Pancreas (tissue), 10 donors: Measurements from ENCODE around the gene SMIM26. TPM values are rescaled to one million over a fixed set of nuclear protein-coding genes. Genes with fewer than 3 reads are reported as not detected.

ENCODE experiments used
- ATAC-seq, 4 donors: fragments of 200-7000 bp; cut with Tn5 transposase; one replicate each; pipeline versions ENCODE4 v1.8.0 to v1.9.1; 2020; ENCODE audit warnings: mild to moderate bottlenecking in 4 of 4, moderate library complexity in 4 of 4
- DNase-seq, 6 donors: peaks; one replicate each; pipeline ENCODE4 v3.0.0-alpha.2; 2020
- FAIRE-seq: peaks from 2 replicates; lab custom pipeline; 2012; peaks lifted over from hg19 to GRCh38; lab: Jason Lieb, UNC
- H3K27ac ChIP-seq, 4 donors: fragments of 200-600 bp; sonication (generic); 1 replicate in 3 of 4; 2 replicates in 1 of 4; pipeline versions ENCODE4 v1.5.0 to v1.8.0; 2020
- H3K27me3 ChIP-seq, 4 donors: fragments of 200-600 bp; one replicate each; pipeline ENCODE4 v1.8.0; 2021
- H3K36me3 ChIP-seq, 3 donors: fragments of 200-600 bp; sonication (generic) in 1 of 3; one replicate each; pipeline versions ENCODE4 v1.5.0 to v1.8.0; 2020 to 2021
- H3K4me1 ChIP-seq, 3 donors: fragments of 200-600 bp; one replicate each; pipeline ENCODE4 v1.8.0; 2021
- H3K4me3 ChIP-seq, 4 donors: fragments of 200-600 bp; sonication (generic) in 2 of 4; one replicate each; pipeline versions ENCODE4 v1.5.0 to v1.8.0; 2020 to 2021
- H3K9me3 ChIP-seq, 4 donors: fragments of 200-600 bp; one replicate each; pipeline ENCODE4 v1.8.0; 2021
- WGBS, 2 donors: extraction: QIAGEN DNeasy Blood & Tissue Kit; methylation state at CpG; one replicate each; pipeline ENCODE4 v1.1.7; 2013; 5-methylcytosine and 5-hydroxymethylcytosine counted together
- intact Hi-C, 3 donors: fragments of 100-400 bp; cut with DNase I; formaldehyde crosslinking; loops; one replicate each; pipeline versions ENCODE4 v1.11.1 to v1.14.2; 2022
- polyA plus RNA-seq, 2 donors: library from polyadenylated mRNA; stranded (reverse); fragments of 200-250 nt; gene quantifications; one replicate each; pipeline ENCODE4 v1.2.3, GENCODE V29; 2013
- total RNA-seq, 6 donors: library from RNA; stranded (reverse); fragmentation: NEBNext Ultra II Directional in 4 of 6; extraction: Animal tissue kit (Norgen Biotek cat#: 25700) in 4 of 6; gene quantifications; one replicate each; pipeline versions ENCODE4 v1.2.1 to v1.2.4, GENCODE V29; 2021 to 2023
- TF ChIP-seq, protein P1 (sequence below), 4 donors: fragments of 200-600 bp; sonication (generic) in 3 of 4; IDR thresholded peaks; one replicate each; pipeline versions ENCODE4 v1.5.0 to v1.8.0; 2021; ENCODE audit warnings: antibody characterized with exemption in 4 of 4
- donor health status: healthy with polysubstance abuse.
- donor health status: DM: no; HTN: no; CAD: no; lungs with moderate emphysema.
- donor health status: DM: no; HTN: no; CAD: no.
- donor health status: control.
- donor health status: control.
- donor health status: Bipolar disorder and iron deficiency.
- donor health status: DM: yes; HTN: yes; CAD: no.
- donor health status: DM: no; HTN: no; CAD: no.
- donor health status: DM: no; HTN: no; CAD: no.
- donor health status: DM: yes; HTN: yes; CAD: no.

Gene SMIM26
- total and polyA plus RNA-seq, 8 donors, result 28.8 to 109 (median 35.7) TPM

DNA sequence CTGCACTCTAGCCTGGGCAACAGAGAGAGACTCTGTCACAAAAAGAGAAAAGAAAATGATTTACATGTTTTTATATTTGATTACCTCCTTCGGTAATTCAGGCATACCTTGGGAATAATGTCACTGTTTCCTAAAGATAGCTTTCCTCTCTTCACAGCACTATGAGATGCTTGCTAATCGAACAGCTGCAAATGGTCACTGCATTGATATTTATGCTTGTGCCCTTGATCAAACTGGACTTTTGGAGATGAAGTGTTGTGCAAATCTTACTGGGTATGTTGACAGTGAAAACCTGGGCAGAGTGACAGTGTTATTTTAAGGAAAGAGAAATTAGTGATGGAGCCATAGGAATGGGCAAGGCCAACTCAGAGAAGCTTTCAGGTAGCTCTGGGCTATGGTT, 39.9 kb upstream of the SMIM26 start:
- Histone ChIP-seq H3K9me3 (no peaks in the 10 kb centered on the region), H3K4me3 (no peak overlapping the region), H3K27me3 (no peaks in the 10 kb centered on the region), H3K4me1 (no peaks in the 10 kb centered on the region), H3K36me3 (peaks cover 5 to 83% (median 38%) of the 10 kb centered on the region in 3 donors), H3K27ac (no peak overlapping the region)
- TF ChIP-seq, protein P1, sequence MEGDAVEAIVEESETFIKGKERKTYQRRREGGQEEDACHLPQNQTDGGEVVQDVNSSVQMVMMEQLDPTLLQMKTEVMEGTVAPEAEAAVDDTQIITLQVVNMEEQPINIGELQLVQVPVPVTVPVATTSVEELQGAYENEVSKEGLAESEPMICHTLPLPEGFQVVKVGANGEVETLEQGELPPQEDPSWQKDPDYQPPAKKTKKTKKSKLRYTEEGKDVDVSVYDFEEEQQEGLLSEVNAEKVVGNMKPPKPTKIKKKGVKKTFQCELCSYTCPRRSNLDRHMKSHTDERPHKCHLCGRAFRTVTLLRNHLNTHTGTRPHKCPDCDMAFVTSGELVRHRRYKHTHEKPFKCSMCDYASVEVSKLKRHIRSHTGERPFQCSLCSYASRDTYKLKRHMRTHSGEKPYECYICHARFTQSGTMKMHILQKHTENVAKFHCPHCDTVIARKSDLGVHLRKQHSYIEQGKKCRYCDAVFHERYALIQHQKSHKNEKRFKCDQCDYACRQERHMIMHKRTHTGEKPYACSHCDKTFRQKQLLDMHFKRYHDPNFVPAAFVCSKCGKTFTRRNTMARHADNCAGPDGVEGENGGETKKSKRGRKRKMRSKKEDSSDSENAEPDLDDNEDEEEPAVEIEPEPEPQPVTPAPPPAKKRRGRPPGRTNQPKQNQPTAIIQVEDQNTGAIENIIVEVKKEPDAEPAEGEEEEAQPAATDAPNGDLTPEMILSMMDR (IDR thresholded peaks at IDR 0.05), result no peak
- WGBS, 2 donors, result 79 to 96% methylated on average over 2 of the region's 2 CpGs
- DNase-seq (no peak), FAIRE-seq (no peak), ATAC-seq (no peak)
- intact Hi-C loops, result no loop called here

DNA sequence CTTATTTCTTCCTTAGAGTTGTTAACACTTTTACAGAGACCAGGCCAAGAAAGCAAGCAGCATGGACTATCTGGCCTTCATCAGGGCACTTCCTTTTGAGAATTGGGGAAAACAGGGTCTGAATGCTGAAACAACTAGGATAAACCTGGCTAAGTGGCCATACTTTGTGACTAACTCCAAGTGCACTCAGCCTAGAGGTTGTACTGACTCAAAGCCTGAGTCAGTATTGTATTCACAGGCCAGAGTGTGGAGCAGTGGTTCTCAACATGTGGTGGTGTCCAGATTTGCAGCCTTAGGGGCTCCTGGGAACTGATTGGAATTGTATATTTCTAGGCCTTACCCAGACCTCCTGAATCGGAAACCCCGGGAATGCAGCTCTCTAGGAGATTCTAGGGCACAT, 39.4 kb upstream of the SMIM26 start:
- intact Hi-C loops, result no loop called here
- FAIRE-seq, result no peak
- Histone ChIP-seq H3K36me3 (peaks cover 5 to 88% (median 42%) of the 10 kb centered on the region in 3 donors), H3K4me1 (no peaks in the 10 kb centered on the region), H3K27me3 (no peaks in the 10 kb centered on the region), H3K27ac (no peak overlapping the region), H3K9me3 (no peaks in the 10 kb centered on the region), H3K4me3 (no peak overlapping the region)
- no peak for DNase-seq
- ATAC-seq, result no peak
- TF ChIP-seq, protein P1 (IDR thresholded peaks at IDR 0.05), result no peak
- WGBS, 2 donors, result 95 to 98% methylated on average over 2 of the region's 2 CpGs

DNA sequence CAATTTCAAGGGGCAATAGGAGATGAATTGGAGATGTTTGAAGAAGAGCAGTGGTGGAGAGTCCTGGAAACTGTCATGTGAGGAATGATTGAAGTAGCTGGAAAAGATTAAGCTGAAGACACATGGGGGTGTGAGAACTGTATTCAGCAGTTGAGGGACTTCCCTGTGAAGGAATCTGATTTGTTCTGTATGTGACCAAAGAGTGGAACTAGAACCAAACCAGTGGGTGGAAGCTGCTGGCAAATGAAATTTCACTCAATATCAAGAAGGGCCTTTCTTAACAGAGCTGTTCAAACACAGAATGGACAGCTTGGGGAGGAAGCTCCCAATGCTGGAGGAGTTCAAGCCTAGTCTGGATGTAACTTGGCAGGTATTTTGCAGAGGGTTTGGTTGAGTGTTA, 38.2 kb upstream of the SMIM26 start:
- Histone ChIP-seq H3K27me3 (no peaks in the 10 kb centered on the region), H3K4me1 (no peaks in the 10 kb centered on the region), H3K36me3 (peaks cover 5 to 96% (median 53%) of the 10 kb centered on the region in 3 donors), H3K4me3 (no peak overlapping the region), H3K9me3 (no peaks in the 10 kb centered on the region), H3K27ac (no peak overlapping the region)
- TF ChIP-seq, protein P1 (IDR thresholded peaks at IDR 0.05), result no peak
- DNase-seq (no peak), ATAC-seq (no peak), FAIRE-seq (no peak)
- intact Hi-C loops, result no loop called here

DNA sequence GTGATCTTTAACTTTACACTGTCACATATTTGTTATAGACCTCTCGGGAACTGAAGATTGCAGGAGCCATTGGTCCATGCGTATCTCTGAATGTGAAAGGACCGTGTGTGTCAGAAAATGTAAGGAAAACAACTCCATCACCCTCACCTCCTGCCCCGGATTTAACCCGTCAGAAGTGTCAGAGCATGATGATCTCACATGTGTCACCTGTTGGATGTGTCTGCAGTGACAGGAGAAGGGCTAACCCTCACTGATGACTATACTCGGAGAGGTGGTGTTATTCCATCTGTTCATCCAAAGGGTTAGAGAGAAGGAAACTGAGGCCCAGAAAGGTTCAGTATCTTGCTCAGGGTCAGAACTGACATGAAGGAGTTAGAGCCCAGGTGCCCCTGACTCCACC, 34.6 kb upstream of the SMIM26 start:
- ATAC-seq (no peak), DNase-seq (no peak), FAIRE-seq (no peak)
- Histone ChIP-seq H3K27ac (no peak overlapping the region), H3K27me3 (no peaks in the 10 kb centered on the region), H3K36me3 (peaks cover 8 to 73% (median 37%) of the 10 kb centered on the region in 3 donors), H3K4me1 (no peaks in the 10 kb centered on the region), H3K9me3 (no peaks in the 10 kb centered on the region), H3K4me3 (no peak overlapping the region)
- TF ChIP-seq, protein P1 (IDR thresholded peaks at IDR 0.05), result no peak
- intact Hi-C loops, result no loop called here
- WGBS, 2 donors, result 83 to 89% methylated on average over 6 of the region's 6 CpGs

DNA sequence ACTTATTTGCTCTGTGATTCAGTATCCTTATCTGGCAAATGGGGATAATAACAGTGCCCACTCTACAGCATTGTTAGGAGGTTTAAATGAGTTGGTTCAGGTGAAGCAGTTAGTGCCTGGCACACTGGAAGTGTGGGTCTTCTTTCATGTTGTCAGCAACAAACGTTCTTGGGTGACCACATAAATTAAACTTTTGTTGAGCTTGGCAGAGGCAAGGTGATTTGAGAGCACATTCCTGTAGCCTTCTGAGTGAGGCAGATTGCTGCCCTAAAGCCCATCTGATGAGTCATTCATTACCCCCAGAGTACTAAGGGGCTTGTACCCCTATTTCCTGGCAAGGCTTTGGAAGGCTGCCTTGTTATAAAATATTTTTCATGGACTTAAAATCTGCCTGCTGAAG, 33.7 kb upstream of the SMIM26 start:
- WGBS, 2 donors, result 29 to 38% methylated on average over 1 of the region's 1 CpG
- Histone ChIP-seq H3K4me3 (no peak overlapping the region), H3K4me1 (no peaks in the 10 kb centered on the region), H3K27ac (no peak overlapping the region), H3K27me3 (no peaks in the 10 kb centered on the region), H3K36me3 (peaks cover 8 to 64% (median 31%) of the 10 kb centered on the region in 3 donors), H3K9me3 (no peaks in the 10 kb centered on the region)
- intact Hi-C loops, result no loop called here
- DNase-seq (no peak), ATAC-seq (no peak), FAIRE-seq (no peak)
- TF ChIP-seq, protein P1 (IDR thresholded peaks at IDR 0.05), result no peak
